Thyroid gland (tissue), 4 donors: ENCODE results near the gene AGPAT1. TPM values are rescaled to one million over a fixed set of nuclear protein-coding genes. Genes with fewer than 3 reads are reported as not detected.
"Not testable (repeated sequence)": the region's sequence is repeated elsewhere in the genome, so short reads cannot be mapped to it uniquely, and the experiment has no call there.

Experiments used
- DNase-seq, 2 donors: peaks; one replicate each; pipeline ENCODE4 v3.0.0-alpha.2; 2019
- H3K27ac ChIP-seq, 3 donors: fragments of 200-600 bp; sonication (generic); 1 replicate in 2 of 3; 2 replicates in 1 of 3; pipeline ENCODE4 v1.5.1; 2016 to 2019; ENCODE audit warnings: mild to moderate bottlenecking in 1 of 3, moderate library complexity in 1 of 3
- H3K27me3 ChIP-seq: fragments of 200-600 bp; sonication (generic); one replicate; pipeline ENCODE4 v1.5.1; 2019
- H3K36me3 ChIP-seq, 2 donors: fragments of 200-600 bp; sonication (generic); one replicate each; pipeline ENCODE4 v1.5.1; 2016 to 2019
- H3K4me1 ChIP-seq, 2 donors: fragments of 200-600 bp; sonication (generic); one replicate each; pipeline ENCODE4 v1.5.1; 2017 to 2019
- H3K4me3 ChIP-seq, 3 donors: fragments of 200-600 bp; sonication (generic); replicated peaks in 1 of 3; 1 replicate in 2 of 3; 2 replicates in 1 of 3; pipeline ENCODE4 v1.5.1; 2016; ENCODE audit warnings: mild to moderate bottlenecking in 1 of 3
- H3K9me3 ChIP-seq: fragments of 200-600 bp; sonication (generic); one replicate; pipeline ENCODE4 v1.5.1; 2017
- CTCF ChIP-seq, 6 experiments: fragments of 200-600 bp in 3 of 6; fragments of 450-650 bp in 3 of 6; sonication (generic) in 3 of 6; IDR thresholded peaks; one replicate each; pipeline ENCODE4 v1.5.1; 2016 to 2019; ENCODE audit warnings: antibody characterized with exemption in 6 of 6, mild to moderate bottlenecking in 2 of 6, inconsistent platforms in 1 of 6, moderate library complexity in 1 of 6
- POLR2A ChIP-seq, 2 donors: fragments of 450-650 bp; IDR thresholded peaks; one replicate each; pipeline ENCODE4 v1.6.1; 2017; ENCODE audit warnings: antibody characterized with exemption in 2 of 2, mild to moderate bottlenecking in 2 of 2, moderate library complexity in 1 of 2
- WGBS, 2 donors: methylation state at CpG; one replicate each; pipeline ENCODE4 v1.1.5; 2017; 5-methylcytosine and 5-hydroxymethylcytosine counted together
- intact Hi-C: fragments of 100-400 bp; cut with DNase I; formaldehyde crosslinking; loops from one replicate; pipeline ENCODE4 v1.15.1; 2023
- total RNA-seq, 4 donors: library from RNA; depleted of rRNA; stranded (reverse); fragments of >200 nt; gene quantifications; one replicate each; pipeline ENCODE4 v1.2.3, GENCODE V29; 2016

Gene AGPAT1
- total RNA-seq, 4 donors from 2014 or later = 48.6 to 69.2 (median 54.8) TPM

- 19% methylated on average over 11 of the region's 11 CpGs for WGBS, 2 donors
- intact Hi-C loops, H3K9me3 ChIP-seq, H3K27me3 ChIP-seq, H3K4me3 ChIP-seq: not testable (repeated sequence)
- DNase-seq = peak; percentile 92 to 96
- peaks cover 32 to 52% of the 10 kb centered on the region in 2 donors for H3K4me1 ChIP-seq
- H3K27ac ChIP-seq = peak overlapping the region; percentile 85 to 88 (median 88)
- peak in 1 of 2 donors; percentile 69 for TF ChIP-seq POLR2A (IDR thresholded peaks at IDR 0.05)
- peaks cover 11 to 27% of the 10 kb centered on the region in 2 donors for H3K36me3 ChIP-seq
Observed at GRCh38 chr6:32185681-32186131, 9.8 kb upstream of the AGPAT1 start.

GRCh38 chr6:32184084-32184640 lies 8.3 kb upstream of the AGPAT1 start, which contains the start of gene AGER:
TSS of gene AGER (minus strand) at chr6:32184253. CDS start at chr6:32184222, 31 bp downstream.
- peaks cover 11 to 27% of the 10 kb centered on the region in 2 donors for H3K36me3 ChIP-seq
- H3K4me3 ChIP-seq = no peak within 1 kb of the TSS
- no peak for DNase-seq
- H3K9me3 ChIP-seq = no peaks in the 10 kb centered on the region
- no peaks in the 10 kb centered on the region for H3K27me3 ChIP-seq
- intact Hi-C loops = no loop called here
- TF ChIP-seq POLR2A (IDR thresholded peaks at IDR 0.05) (no peak), CTCF (IDR thresholded peaks at IDR 0.05) (no peak)
- peaks cover 40 to 61% of the 10 kb centered on the region in 2 donors for H3K4me1 ChIP-seq
- WGBS, 2 donors = 53 to 65% methylated on average over 5 to 6 of the region's 6 CpGs
- peak within 1 kb of the TSS; percentile 85 to 88 (median 88) for H3K27ac ChIP-seq

GRCh38 chr6:32183483-32184083 lies 7.7 kb upstream of the AGPAT1 start:
- 79 to 80% methylated on average over 13 to 15 of the region's 15 CpGs for WGBS, 2 donors

GRCh38 chr6:32183030-32183429 lies 7.1 kb upstream of the AGPAT1 start:
- Histone ChIP-seq H3K4me1 (peaks cover 33 to 55% of the 10 kb centered on the region in 2 donors), H3K4me3 (no peak overlapping the region), H3K36me3 (peaks cover 11 to 27% of the 10 kb centered on the region in 2 donors), H3K27ac (peak overlapping the region; percentile 85 to 88 (median 88)), H3K27me3 (no peaks in the 10 kb centered on the region), H3K9me3 (no peaks in the 10 kb centered on the region)
- intact Hi-C loops = no loop called here
- DNase-seq = no peak
- no peak for TF ChIP-seq CTCF (IDR thresholded peaks at IDR 0.05)
- no peak for TF ChIP-seq POLR2A (IDR thresholded peaks at IDR 0.05)
- WGBS, 2 donors = 88 to 91% methylated on average over 3 of the region's 3 CpGs

More at GRCh38 chr6:32183483-32184083, 7.7 kb upstream of the AGPAT1 start:
- Histone ChIP-seq H3K9me3 (no peaks in the 10 kb centered on the region), H3K27me3 (no peaks in the 10 kb centered on the region), H3K27ac (peak overlapping the region; percentile 85 to 88 (median 88)), H3K4me3 (no peak overlapping the region), H3K36me3 (peaks cover 11 to 27% of the 10 kb centered on the region in 2 donors), H3K4me1 (peaks cover 39 to 60% of the 10 kb centered on the region in 2 donors)
- intact Hi-C loops = no loop called here
- TF ChIP-seq CTCF (IDR thresholded peaks at IDR 0.05) = no peak
- no peak for TF ChIP-seq POLR2A (IDR thresholded peaks at IDR 0.05)
- no peak for DNase-seq

GRCh38 chr6:32182555-32182981 lies 6.7 kb upstream of the AGPAT1 start:
- no peak for TF ChIP-seq CTCF (IDR thresholded peaks at IDR 0.05)
- TF ChIP-seq POLR2A (IDR thresholded peaks at IDR 0.05) = no peak
- Histone ChIP-seq H3K4me3 (no peak overlapping the region), H3K9me3 (no peaks in the 10 kb centered on the region), H3K27me3 (no peaks in the 10 kb centered on the region), H3K4me1 (peaks cover 33 to 50% of the 10 kb centered on the region in 2 donors), H3K27ac (peak overlapping the region in 1 of 3 donors; percentile 88), H3K36me3 (peaks cover 8 to 24% of the 10 kb centered on the region in 2 donors)
- WGBS, 2 donors = 79 to 97% methylated on average over 7 to 9 of the region's 10 CpGs
- DNase-seq = no peak
- intact Hi-C loops = no loop called here
